Mesothelial cell of epicardium (in vitro differentiated cells): ENCODE results near the gene EHMT1. TPM values are rescaled to one million over a fixed set of nuclear protein-coding genes. Genes with fewer than 3 reads are reported as not detected.
"Not testable (repeated sequence)": the region's sequence is repeated elsewhere in the genome, so short reads cannot be mapped to it uniquely, and the experiment has no call there.

Experiments used
- DNase-seq, 2 experiments: peaks; one replicate each; pipeline ENCODE4 v3.0.0; 2021; ENCODE audit warnings: low spot score in 2 of 2; ENCODE audit not compliant: unreplicated experiment in 2 of 2
- H3K27ac Mint-ChIP-seq: 2 replicates; pipeline ENCODE4 v1.8.0; 2021; ENCODE audit warnings: mixed read lengths
- H3K27me3 Mint-ChIP-seq: 2 replicates; pipeline ENCODE4 v1.8.0; 2021; ENCODE audit warnings: low read depth, mixed read lengths
- H3K36me3 Mint-ChIP-seq: 2 replicates; pipeline ENCODE4 v1.8.0; 2021; ENCODE audit warnings: mixed read lengths
- H3K4me1 Mint-ChIP-seq: 2 replicates; pipeline ENCODE4 v1.8.0; 2021; ENCODE audit warnings: mixed read lengths
- H3K4me3 Mint-ChIP-seq: 2 replicates; pipeline ENCODE4 v1.8.0; 2021; ENCODE audit warnings: mild to moderate bottlenecking, moderate library complexity, mixed read lengths
- H3K9me3 Mint-ChIP-seq: 2 replicates; pipeline ENCODE4 v1.8.0; 2021; ENCODE audit warnings: mixed read lengths
- total RNA-seq: library from RNA; stranded (reverse); gene quantifications from 3 replicates; pipeline ENCODE4 v1.2.1, GENCODE V29; 2021
- TF ChIP-seq, protein P1 (sequence below): fragments of 200-600 bp; sonication (generic); IDR thresholded peaks from one replicate; pipeline ENCODE4 v1.5.0; 2021; ENCODE audit warnings: antibody characterized with exemption; ENCODE audit not compliant: unreplicated experiment

EHMT1 gene
- total RNA-seq, 1 donor from 2014 or later, result 147 TPM

DNA sequence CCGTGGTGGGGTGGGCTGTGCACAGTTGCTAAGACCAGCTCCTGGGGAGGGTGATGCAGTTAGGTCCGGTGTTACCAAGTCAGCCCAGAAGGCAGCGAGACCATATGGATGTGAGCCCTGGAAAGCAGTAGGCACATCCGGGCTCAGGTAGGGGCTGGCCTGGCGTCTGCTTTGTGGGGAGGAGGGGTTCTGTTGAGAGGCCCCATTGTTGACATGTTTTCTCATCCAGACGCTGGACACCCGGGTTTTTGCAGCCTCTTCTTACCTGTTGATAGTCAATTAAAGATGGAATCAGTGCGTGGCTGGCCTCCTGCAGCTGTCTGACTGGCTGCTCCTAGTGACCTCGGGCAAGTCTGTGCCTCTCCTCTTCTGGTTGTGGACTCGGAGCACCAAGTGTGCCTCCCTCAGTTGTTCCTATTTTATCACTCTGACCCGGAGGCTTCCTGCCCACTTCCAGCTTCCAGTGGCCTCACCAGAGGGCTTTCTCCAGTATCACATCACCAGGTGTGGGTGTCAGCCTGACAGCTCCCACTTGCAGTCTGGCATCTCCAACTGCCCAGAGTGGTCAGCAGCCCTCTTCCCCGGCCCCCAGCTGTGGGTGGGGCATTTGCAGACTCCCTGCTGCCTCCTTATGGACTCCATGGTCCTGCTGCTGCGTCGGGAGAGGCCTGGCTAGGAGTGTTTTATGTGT, 90.8 kb downstream of the EHMT1 start:
- no peak overlapping the region for H3K27ac Mint-ChIP-seq
- H3K4me3 Mint-ChIP-seq, result no peak overlapping the region
- no peaks in the 10 kb centered on the region for H3K27me3 Mint-ChIP-seq

DNA sequence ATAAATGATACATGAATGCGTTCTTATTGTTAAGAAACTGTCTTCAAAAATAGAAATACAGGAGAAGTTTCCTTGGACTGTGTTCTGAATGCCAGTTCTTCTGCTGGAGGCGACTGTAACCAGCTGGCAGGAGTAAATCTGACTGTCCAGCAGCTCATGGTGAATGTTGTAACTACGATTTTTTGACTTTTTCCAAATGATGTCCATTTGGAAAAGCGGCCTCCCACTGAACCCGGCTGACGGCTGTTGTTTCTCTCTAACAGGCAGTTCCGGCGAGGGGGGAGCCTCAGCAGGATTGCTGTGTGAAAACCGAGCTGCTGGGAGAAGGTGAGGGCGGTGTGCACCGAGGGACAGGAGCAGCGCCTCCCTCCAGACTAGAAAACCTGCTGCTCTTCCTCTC, 91.9 kb downstream of the EHMT1 start:
- H3K36me3 Mint-ChIP-seq, result peaks cover 34% of the 10 kb centered on the region
- DNase-seq, result no peak
- H3K4me3 Mint-ChIP-seq, result no peak overlapping the region
- H3K9me3 Mint-ChIP-seq, result peaks cover 6% of the 10 kb centered on the region
- H3K27ac Mint-ChIP-seq, result no peak overlapping the region
- TF ChIP-seq, protein P1, sequence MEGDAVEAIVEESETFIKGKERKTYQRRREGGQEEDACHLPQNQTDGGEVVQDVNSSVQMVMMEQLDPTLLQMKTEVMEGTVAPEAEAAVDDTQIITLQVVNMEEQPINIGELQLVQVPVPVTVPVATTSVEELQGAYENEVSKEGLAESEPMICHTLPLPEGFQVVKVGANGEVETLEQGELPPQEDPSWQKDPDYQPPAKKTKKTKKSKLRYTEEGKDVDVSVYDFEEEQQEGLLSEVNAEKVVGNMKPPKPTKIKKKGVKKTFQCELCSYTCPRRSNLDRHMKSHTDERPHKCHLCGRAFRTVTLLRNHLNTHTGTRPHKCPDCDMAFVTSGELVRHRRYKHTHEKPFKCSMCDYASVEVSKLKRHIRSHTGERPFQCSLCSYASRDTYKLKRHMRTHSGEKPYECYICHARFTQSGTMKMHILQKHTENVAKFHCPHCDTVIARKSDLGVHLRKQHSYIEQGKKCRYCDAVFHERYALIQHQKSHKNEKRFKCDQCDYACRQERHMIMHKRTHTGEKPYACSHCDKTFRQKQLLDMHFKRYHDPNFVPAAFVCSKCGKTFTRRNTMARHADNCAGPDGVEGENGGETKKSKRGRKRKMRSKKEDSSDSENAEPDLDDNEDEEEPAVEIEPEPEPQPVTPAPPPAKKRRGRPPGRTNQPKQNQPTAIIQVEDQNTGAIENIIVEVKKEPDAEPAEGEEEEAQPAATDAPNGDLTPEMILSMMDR, result no peak
- no peaks in the 10 kb centered on the region for H3K27me3 Mint-ChIP-seq
- H3K4me1 Mint-ChIP-seq, result peaks cover 3% of the 10 kb centered on the region

More for the DNA sequence above, 90.8 kb downstream of the EHMT1 start:
- no peak for DNase-seq
- TF ChIP-seq, protein P1, result no peak
- Mint-ChIP-seq H3K9me3 (peaks cover 5% of the 10 kb centered on the region), H3K4me1 (peaks cover 3% of the 10 kb centered on the region), H3K36me3 (peaks cover 22% of the 10 kb centered on the region)

DNA sequence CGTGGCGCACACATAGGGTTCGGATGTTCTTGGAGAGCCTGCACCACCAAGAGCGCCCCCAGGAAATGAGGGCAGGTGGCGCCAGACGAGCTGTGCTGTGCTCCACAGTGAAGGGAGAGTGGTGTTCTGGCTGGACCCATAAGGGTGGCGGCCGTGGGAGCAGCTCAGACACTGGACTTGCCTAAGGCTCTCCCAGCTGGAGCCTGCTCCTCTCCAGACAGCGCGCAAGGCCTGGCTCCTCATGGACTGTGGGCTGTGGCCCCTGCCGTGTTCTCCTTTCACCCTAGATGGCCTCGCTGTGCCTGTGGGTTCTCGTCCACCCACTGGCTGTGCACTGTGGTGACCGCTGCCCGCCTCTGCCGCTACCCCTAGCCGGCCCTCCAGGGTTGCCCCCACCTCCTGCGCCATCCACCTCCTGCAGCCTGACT, 92.9 kb downstream of the EHMT1 start:
- Mint-ChIP-seq H3K27ac (no peak overlapping the region), H3K27me3 (no peaks in the 10 kb centered on the region), H3K4me3 (no peak overlapping the region), H3K36me3 (peaks cover 38% of the 10 kb centered on the region), H3K9me3 (peaks cover 9% of the 10 kb centered on the region), H3K4me1 (peaks cover 3% of the 10 kb centered on the region)
- no peak for DNase-seq
- TF ChIP-seq, protein P1, result no peak

DNA sequence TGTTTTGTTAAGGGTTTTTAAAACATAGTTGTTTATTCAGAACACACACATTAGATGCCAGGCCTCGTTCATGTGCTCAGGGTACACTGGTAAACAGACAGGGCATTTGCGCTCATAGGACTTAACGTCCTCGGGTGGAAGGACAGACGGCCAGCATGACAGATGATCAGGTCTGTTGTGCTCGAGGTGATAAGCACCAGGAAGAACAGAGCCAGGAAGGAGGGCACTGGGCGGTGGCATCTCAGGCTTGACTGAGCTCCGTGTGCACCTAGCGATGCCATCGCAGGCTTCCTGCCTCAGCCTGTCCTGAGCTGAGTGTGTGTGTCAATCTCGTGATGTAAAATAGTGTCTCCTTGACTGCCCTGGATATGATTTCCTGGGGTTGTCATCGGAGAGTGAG, 96.5 kb downstream of the EHMT1 start:
- Mint-ChIP-seq H3K27me3 (no peaks in the 10 kb centered on the region), H3K4me3 (no peak overlapping the region), H3K36me3 (peaks cover 58% of the 10 kb centered on the region), H3K4me1 (no peaks in the 10 kb centered on the region), H3K27ac (peak overlapping the region; percentile 21), H3K9me3 (peaks cover 9% of the 10 kb centered on the region)
- no peak for DNase-seq
- TF ChIP-seq, protein P1, result no peak

DNA sequence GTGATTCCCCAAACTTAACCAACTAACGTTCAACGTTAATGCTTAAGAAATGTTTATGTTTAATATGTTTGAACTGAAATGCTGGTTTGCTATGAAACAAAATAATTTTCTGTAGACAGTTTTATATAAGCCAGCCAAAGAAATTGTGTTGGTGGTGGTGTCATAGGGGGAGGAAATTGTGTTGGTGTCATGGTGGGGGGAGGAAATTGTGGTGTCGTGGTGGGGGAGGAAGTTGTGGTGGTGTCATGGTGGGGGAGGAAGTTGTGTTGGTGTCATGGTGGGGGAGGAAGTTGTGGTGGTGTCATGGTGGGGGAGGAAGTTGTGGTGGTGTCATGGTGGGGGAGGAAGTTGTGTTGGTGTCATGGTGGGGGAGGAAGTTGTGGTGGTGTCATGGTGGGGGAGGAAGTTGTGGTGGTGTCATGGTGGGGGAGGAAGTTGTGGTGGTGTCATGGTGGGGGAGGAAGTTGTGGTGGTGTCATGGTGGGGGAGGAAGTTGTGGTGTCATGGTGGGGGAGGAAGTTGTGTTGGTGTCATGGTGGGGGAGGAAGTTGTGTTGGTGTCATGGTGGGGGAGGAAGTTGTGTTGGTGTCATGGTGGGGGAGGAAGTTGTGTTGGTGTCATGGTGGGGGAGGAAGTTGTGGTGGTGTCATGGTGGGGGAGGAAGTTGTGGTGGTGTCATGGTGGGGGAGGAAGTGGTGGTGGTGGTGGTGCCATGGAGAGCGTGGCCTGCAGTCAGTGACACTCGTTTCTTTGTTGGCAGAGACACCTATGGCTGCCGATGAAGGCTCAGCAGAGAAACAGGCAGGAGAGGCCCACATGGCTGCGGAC, 97.3 kb downstream of the EHMT1 start:
- peaks cover 56% of the 10 kb centered on the region for H3K36me3 Mint-ChIP-seq

DNA sequence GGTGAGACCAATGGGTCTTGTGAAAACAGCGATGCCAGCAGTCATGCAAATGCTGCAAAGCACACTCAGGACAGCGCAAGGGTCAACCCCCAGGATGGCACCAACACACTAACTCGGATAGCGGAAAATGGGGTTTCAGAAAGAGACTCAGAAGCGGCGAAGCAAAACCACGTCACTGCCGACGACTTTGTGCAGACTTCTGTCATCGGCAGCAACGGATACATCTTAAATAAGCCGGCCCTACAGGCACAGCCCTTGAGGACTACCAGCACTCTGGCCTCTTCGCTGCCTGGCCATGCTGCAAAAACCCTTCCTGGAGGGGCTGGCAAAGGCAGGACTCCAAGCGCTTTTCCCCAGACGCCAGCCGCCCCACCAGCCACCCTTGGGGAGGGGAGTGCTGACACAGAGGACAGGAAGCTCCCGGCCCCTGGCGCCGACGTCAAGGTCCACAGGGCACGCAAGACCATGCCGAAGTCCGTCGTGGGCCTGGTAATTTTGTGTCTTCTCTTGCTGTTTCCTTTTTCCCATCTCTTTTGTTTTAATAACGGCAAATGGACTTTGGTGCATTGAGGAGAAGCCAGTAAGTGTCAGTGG, 98.0 kb downstream of the EHMT1 start:
- no peaks in the 10 kb centered on the region for H3K27me3 Mint-ChIP-seq

More for the DNA sequence above, 97.3 kb downstream of the EHMT1 start:
- not testable (repeated sequence) for DNase-seq, H3K27me3 Mint-ChIP-seq, H3K9me3 Mint-ChIP-seq, H3K4me1 Mint-ChIP-seq, H3K4me3 Mint-ChIP-seq
- peak overlapping the region; percentile 21 for H3K27ac Mint-ChIP-seq

More for the DNA sequence above, 98.0 kb downstream of the EHMT1 start:
- H3K4me3 Mint-ChIP-seq, result no peak overlapping the region
- H3K27ac Mint-ChIP-seq, result no peak overlapping the region
- peaks cover 56% of the 10 kb centered on the region for H3K36me3 Mint-ChIP-seq
- no peak for DNase-seq
- H3K4me1 Mint-ChIP-seq, result peaks cover 3% of the 10 kb centered on the region
- TF ChIP-seq, protein P1, result no peak
- H3K9me3 Mint-ChIP-seq, result peaks cover 12% of the 10 kb centered on the region
